Activated T-cell treated with anti-CD3 and anti-CD28 coated beads, Interleukin-2, amount 50 U/mL, for 48 hours (primary cell): Measurements from ENCODE around the gene POMT1.
"Not testable (repeated sequence)": the region's sequence is repeated elsewhere in the genome, so short reads cannot be mapped to it uniquely, and the experiment has no call there.

Experiments used
- DNase-seq, 2 experiments: peaks; one replicate each; pipeline ENCODE4 v3.0.0-alpha.2; 2020

POMT1 gene

GRCh38 chr9:131528886-131529505 lies 26.3 kb downstream of the POMT1 start:
- no peak for DNase-seq

DNA sequence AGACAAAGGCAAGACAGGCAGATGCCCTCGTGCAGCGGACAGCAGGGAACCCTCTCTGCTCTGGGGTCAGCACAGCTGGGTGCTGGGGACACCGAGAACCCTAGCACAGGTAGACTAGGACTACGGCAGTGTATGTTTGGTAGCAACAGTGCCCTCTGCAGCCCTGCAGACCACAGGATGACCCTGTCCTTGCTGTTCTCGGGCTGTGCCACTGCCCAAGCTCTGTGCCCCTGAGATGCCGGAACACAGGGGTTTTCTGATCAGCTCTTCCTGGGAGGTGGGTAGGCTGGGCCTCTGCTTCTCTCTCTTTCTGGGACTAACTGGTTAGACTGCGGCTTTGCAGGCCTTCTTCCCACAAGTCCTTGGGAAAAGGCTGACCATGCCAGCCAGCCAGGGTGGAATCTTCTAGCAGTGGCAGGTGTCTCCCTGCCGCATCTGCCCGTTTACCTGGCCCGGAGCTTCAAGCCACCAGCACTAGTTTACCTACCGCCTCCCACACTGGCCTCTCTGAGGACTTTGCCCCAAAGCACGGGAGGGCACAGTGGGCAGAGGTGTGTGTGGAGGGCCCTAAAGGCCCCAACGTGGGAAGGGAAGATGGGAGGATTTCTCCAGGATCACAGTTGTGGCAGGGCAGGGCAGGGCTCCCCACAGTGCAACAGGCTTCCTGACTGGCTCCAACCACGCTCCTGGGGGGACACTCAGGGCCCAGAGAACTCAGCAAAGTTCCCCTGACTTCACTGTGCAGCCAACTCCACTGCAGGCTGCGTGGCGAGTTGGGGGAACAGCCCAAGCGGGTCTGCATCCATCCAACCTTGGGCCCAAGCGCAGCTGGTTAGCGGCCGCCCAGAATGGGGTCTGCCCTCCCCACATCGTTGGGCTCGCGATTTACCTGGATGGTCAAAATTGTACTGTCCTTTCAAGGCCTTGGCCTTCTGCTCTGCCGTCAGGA lies 27.2 kb downstream of the POMT1 start:
- DNase-seq = no peak

- peak; percentile 41 to 48 for DNase-seq
Measured at GRCh38 chr9:131530546-131530919, 27.8 kb downstream of the POMT1 start.

GRCh38 chr9:131530920-131531832 lies 28.5 kb downstream of the POMT1 start, which contains the start of gene UCK1:
UCK1 (minus strand) TSS chr9:131531263; CDS start chr9:131531174, 89 bp downstream.
- peak; percentile 79 to 83 for DNase-seq

- no peak for DNase-seq
Measured at GRCh38 chr9:131534721-131535237, 32.1 kb downstream of the POMT1 start.

- no peak for DNase-seq
Measured at GRCh38 chr9:131537946-131538345, 35.2 kb downstream of the POMT1 start.

DNA sequence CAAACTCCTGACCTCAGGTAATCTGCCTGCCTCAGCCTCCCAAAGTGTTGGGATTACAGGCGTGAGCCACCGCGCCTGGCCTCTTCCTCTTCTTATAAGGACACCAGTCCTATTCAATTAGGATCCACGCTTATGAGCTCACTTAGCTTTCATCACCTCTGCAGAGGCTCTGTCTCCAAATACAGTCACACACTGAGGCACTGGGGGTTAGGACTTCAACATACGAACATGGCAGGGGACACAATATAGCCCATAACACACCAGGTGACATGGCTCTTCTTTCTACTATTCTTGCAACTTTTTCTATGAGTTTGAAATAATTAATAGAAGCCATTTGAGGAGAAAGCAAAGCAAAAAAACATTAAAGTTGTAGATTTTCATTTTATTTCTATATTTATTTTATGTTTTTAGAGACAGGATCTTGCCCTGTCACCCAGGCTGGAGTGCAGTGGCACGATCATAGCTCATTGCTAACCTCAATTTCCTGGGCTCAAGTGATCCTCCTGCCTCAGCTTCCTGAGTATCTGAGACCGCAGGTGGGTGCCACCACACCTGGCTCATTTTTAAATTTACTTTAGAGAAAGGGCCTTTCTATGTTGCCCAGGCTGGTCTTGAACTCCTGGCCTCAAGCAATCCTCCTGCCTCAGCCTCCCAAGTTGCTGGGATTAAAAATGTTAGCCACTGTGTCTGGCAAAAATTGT lies 36.7 kb downstream of the POMT1 start:
- no peak for DNase-seq

DNA sequence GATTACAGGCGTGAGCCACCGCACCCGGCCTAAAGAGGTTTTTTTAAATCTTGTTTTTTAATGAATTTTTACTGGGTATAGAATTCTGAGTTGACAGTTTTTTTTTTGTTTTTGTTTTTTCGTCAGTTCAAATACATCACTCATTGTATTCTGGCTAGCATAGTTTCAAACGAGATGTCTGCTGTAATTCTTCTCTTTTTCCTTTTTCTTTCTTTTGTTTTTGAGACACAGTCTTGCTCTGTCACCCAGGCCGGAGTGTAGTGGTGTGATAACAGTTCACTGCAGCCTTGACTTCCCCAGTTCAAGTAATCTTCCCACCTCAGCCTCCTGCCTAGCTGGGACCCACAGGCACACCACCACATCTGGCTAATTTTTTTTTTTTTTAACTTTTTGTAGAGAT lies 40.4 kb downstream of the POMT1 start:
- DNase-seq = no peak

DNA sequence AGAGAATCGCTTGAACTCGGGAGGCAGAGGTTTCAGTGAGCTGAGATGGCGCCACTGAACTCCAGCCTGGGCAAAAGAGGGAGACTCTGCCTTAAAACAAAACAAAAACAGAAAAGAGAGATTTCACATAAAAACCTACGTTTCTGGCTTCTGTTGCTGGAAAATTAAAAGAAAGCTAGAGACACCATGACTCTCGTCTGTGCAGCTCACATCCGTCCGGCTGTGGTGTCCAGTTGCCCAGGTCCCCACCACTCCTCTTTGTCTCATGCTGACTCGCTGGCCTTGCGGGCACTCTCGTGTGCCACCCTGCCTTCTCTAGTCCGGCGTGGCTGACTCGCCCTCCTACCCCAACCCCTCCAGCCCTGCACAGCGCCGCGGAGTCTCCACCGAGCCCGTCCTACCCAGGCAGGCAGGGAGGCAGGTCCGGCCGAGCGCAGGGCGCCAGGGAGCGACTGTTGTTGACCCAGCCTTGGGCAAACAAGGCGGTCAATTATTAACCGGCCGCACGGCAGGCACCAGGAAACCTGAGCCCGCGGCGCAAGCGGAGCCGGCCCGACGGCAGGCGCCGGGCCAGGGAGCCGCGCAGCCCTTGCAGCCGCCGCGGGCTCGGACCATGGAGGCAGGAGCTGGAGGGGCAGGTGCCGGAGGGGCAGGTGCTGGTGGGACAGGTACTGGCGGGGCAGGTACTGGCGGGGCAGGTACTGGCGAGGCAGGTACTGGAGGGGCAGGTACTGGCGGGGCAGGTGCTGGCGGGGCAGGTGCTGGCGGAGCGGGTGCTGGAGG lies 42.5 kb downstream of the POMT1 start, which contains the start of gene PRRT1B:
TSS of gene PRRT1B (plus strand) at position 521 of the 783 bp plus-strand sequence. CDS start at position 614, 93 bp downstream.
- no peak for DNase-seq

- DNase-seq = no peak
Measured at GRCh38 chr9:131545786-131546335, 43.1 kb downstream of the POMT1 start.

- DNase-seq = no peak
Measured at GRCh38 chr9:131546336-131547084, 43.8 kb downstream of the POMT1 start.

GRCh38 chr9:131549186-131549585 lies 46.5 kb downstream of the POMT1 start:
- not testable (repeated sequence) for DNase-seq

GRCh38 chr9:131550465-131550864 lies 47.7 kb downstream of the POMT1 start:
- not testable (repeated sequence) for DNase-seq

GRCh38 chr9:131552030-131552429 lies 49.3 kb downstream of the POMT1 start:
- DNase-seq = no peak

GRCh38 chr9:131554087-131554842 lies 51.5 kb downstream of the POMT1 start:
- DNase-seq = no peak

DNA sequence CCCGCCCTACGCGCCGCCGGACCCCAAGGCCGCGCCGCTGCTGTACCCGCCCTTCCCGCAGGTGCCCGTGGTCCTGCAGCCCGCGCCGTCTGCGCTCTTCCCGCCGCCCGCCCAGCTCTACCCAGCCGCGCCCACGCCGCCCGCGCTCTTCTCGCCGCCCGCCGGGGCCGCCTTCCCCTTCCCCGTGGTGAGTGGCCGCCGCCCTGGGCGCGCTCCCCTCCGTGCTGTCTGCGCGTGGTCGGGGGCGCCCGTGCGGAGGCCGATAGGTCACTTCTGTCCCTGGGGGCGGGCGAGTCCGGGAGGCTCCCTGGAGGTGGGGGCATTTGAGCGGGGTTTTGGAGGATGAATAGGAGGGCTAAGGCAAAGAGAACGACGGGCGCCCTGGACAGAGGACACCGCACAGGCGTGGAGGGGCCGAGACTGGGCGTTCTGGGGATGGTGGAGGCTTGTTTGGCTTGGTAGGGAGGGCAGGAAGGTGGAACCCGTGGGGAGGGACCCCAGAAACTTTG lies 52.2 kb downstream of the POMT1 start:
- no peak for DNase-seq

- no peak for DNase-seq
Measured at GRCh38 chr9:131555841-131556673, 53.3 kb downstream of the POMT1 start.
